Duodenal mucosa (tissue), 2 donors: ENCODE results near the gene RAD9B.
"Not testable (repeated sequence)": the region's sequence is repeated elsewhere in the genome, so short reads cannot be mapped to it uniquely, and the experiment has no call there.

Source experiments
- H3K27ac ChIP-seq: one replicate; pipeline ENCODE4 v1.7.0; 2013; ENCODE audit warnings: low read depth, low read length
- H3K27me3 ChIP-seq, 2 donors: one replicate each; pipeline ENCODE4 v1.7.0; 2013; ENCODE audit warnings: low read length in 2 of 2, control low read depth in 1 of 2; ENCODE audit not compliant: insufficient read depth in 2 of 2, control insufficient read depth in 1 of 2
- H3K36me3 ChIP-seq, 2 donors: one replicate each; pipeline ENCODE4 v1.7.0; 2013; ENCODE audit warnings: low read length in 2 of 2, control low read depth in 1 of 2; ENCODE audit not compliant: insufficient read depth in 2 of 2, control insufficient read depth in 1 of 2
- H3K4me1 ChIP-seq, 2 donors: one replicate each; pipeline ENCODE4 v1.7.0; 2013; ENCODE audit warnings: low read length in 2 of 2, control low read depth in 1 of 2; ENCODE audit not compliant: insufficient read depth in 2 of 2, control insufficient read depth in 1 of 2
- H3K4me3 ChIP-seq, 2 donors: one replicate each; pipeline ENCODE4 v1.7.0; 2013; ENCODE audit warnings: low read length in 2 of 2, low read depth in 1 of 2
- H3K9ac ChIP-seq, 2 donors: one replicate each; pipeline ENCODE4 v1.7.0; 2013; ENCODE audit warnings: low read length in 2 of 2, low read depth in 1 of 2
- H3K9me3 ChIP-seq, 2 donors: one replicate each; pipeline ENCODE4 v1.7.0; 2013; ENCODE audit warnings: low read length in 2 of 2, control low read depth in 1 of 2; ENCODE audit not compliant: control insufficient read depth in 1 of 2

RAD9B gene

GRCh38 chr12:110501752-110502738, at the start of gene RAD9B, which contains the start of gene VPS29:
Gene RAD9B, plus strand, starts transcription at chr12:110502331. Its CDS starts 7 bp downstream, at chr12:110502338.
Gene VPS29, minus strand, starts transcription at chr12:110502111. Its CDS starts 60 bp downstream, at chr12:110502051.
- peak within 1 kb of the TSS; percentile 86 to 97 for H3K9ac ChIP-seq
- H3K36me3 ChIP-seq = no peaks in the 10 kb centered on the region
- peak within 1 kb of the TSS; percentile 88 for H3K27ac ChIP-seq
- no peaks in the 10 kb centered on the region for H3K27me3 ChIP-seq
- H3K9me3 ChIP-seq = no peaks in the 10 kb centered on the region
- H3K4me1 ChIP-seq = peaks cover 11% of the 10 kb centered on the region in 2 donors
- peak within 1 kb of the TSS; percentile 91 to 98 for H3K4me3 ChIP-seq

- Histone ChIP-seq H3K9me3 (no peaks in the 10 kb centered on the region), H3K36me3 (no peaks in the 10 kb centered on the region), H3K9ac (no peak overlapping the region), H3K27me3 (no peaks in the 10 kb centered on the region), H3K27ac (no peak overlapping the region), H3K4me3 (no peak overlapping the region), H3K4me1 (peaks cover 0 to 8% of the 10 kb centered on the region in 2 donors)
Observed at GRCh38 chr12:110453569-110454296, 48.4 kb upstream of the RAD9B start.

GRCh38 chr12:110458756-110459155, 43.4 kb upstream of the RAD9B start:
- H3K4me1 ChIP-seq = no peaks in the 10 kb centered on the region
- no peak overlapping the region for H3K4me3 ChIP-seq
- H3K9ac ChIP-seq = no peak overlapping the region
- no peak overlapping the region for H3K27ac ChIP-seq
- H3K36me3 ChIP-seq = peaks cover 2 to 4% of the 10 kb centered on the region in 2 donors
- H3K27me3 ChIP-seq = no peaks in the 10 kb centered on the region
- no peaks in the 10 kb centered on the region for H3K9me3 ChIP-seq

GRCh38 chr12:110461189-110461588, 40.9 kb upstream of the RAD9B start:
- peaks cover 7 to 12% of the 10 kb centered on the region in 2 donors for H3K36me3 ChIP-seq

GRCh38 chr12:110465024-110465423, 37.1 kb upstream of the RAD9B start:
- Histone ChIP-seq H3K36me3 (peaks cover 7 to 12% of the 10 kb centered on the region in 2 donors), H3K9me3 (no peaks in the 10 kb centered on the region), H3K9ac (no peak overlapping the region), H3K27me3 (no peaks in the 10 kb centered on the region), H3K4me1 (peaks cover 5 to 16% of the 10 kb centered on the region in 2 donors), H3K4me3 (no peak overlapping the region), H3K27ac (no peak overlapping the region)

More at GRCh38 chr12:110461189-110461588, 40.9 kb upstream of the RAD9B start:
- not testable (repeated sequence) for H3K4me1 ChIP-seq, H3K9ac ChIP-seq, H3K27ac ChIP-seq, H3K27me3 ChIP-seq, H3K9me3 ChIP-seq, H3K4me3 ChIP-seq

GRCh38 chr12:110465765-110466164, 36.4 kb upstream of the RAD9B start:
- H3K4me3 ChIP-seq, H3K9ac ChIP-seq, H3K9me3 ChIP-seq, H3K27ac ChIP-seq, H3K27me3 ChIP-seq: not testable (repeated sequence)
- H3K36me3 ChIP-seq = peaks cover 7 to 10% of the 10 kb centered on the region in 2 donors
- peaks cover 5 to 16% of the 10 kb centered on the region in 2 donors for H3K4me1 ChIP-seq

GRCh38 chr12:110466791-110467190, 35.3 kb upstream of the RAD9B start:
- H3K9ac ChIP-seq = peak overlapping the region; percentile 78 to 89
- H3K4me1 ChIP-seq = peaks cover 5 to 16% of the 10 kb centered on the region in 2 donors
- H3K27me3 ChIP-seq = no peaks in the 10 kb centered on the region
- H3K36me3 ChIP-seq = peaks cover 7 to 10% of the 10 kb centered on the region in 2 donors
- no peaks in the 10 kb centered on the region for H3K9me3 ChIP-seq
- H3K4me3 ChIP-seq = peak overlapping the region in 1 of 2 donors; percentile 94
- H3K27ac ChIP-seq = no peak overlapping the region

- peaks cover 5 to 16% of the 10 kb centered on the region in 2 donors for H3K4me1 ChIP-seq
- no peaks in the 10 kb centered on the region for H3K9me3 ChIP-seq
- peak overlapping the region; percentile 94 to 97 for H3K4me3 ChIP-seq
- H3K27ac ChIP-seq = no peak overlapping the region
- H3K36me3 ChIP-seq = peaks cover 4 to 10% of the 10 kb centered on the region in 2 donors
- no peaks in the 10 kb centered on the region for H3K27me3 ChIP-seq
- peak overlapping the region; percentile 78 to 89 for H3K9ac ChIP-seq
Observed at GRCh38 chr12:110467847-110468213, 34.3 kb upstream of the RAD9B start.

GRCh38 chr12:110468214-110469048, 33.7 kb upstream of the RAD9B start, which contains the start of the genes FAM216A and GPN3:
Gene FAM216A, plus strand, starts transcription at chr12:110468845. Its CDS starts 31 bp downstream, at chr12:110468876.
Gene GPN3, minus strand, starts transcription at chr12:110468257. Its CDS starts 54 bp downstream, at chr12:110468203.
- Histone ChIP-seq H3K27me3 (no peaks in the 10 kb centered on the region), H3K4me1 (peaks cover 5 to 16% of the 10 kb centered on the region in 2 donors), H3K36me3 (peaks cover 4 to 10% of the 10 kb centered on the region in 2 donors), H3K4me3 (peak within 1 kb of the TSS; percentile 94 to 97), H3K27ac (peak within 1 kb of the TSS; percentile 73), H3K9ac (peak within 1 kb of the TSS; percentile 78 to 89), H3K9me3 (no peaks in the 10 kb centered on the region)
